Measurements from ENCODE around the gene THOP1.

The THOP1 gene

GRCh38 chr19:2863816-2864215 is 78.5 kb downstream of the THOP1 start:
- DNase-seq = no peak
